IMR-90 (cell line): ENCODE measurements around the gene CCL11. TPM values are rescaled to one million over a fixed set of nuclear protein-coding genes. Genes with fewer than 3 reads are reported as not detected.

Experiments
- ATAC-seq: fragments of 200-7000 bp; cut with Tn5 transposase; 2 replicates; pipeline ENCODE4 v1.9.1; 2020; ENCODE audit warnings: low read depth, mild to moderate bottlenecking, moderate library complexity
- BruUV-seq: library from RNA; stranded (reverse); fragments of 400-500 nt; replicated peaks from 2 replicates; lab custom pipeline; 2021; lab: Mats Ljungman, UMichigan
- CTCF ChIA-PET: fragments of 300-600 bp; formaldehyde crosslinking; extraction: SDS; loops from one replicate; lab custom pipeline; 2021; ENCODE audit warnings: antibody characterized with exemption; lab: Yijun Ruan, JAX
- POLR2A ChIA-PET: fragments of 300-600 bp; sonication (Branson Sonifier 250); formaldehyde crosslinking; loops from one replicate; lab custom pipeline; 2022; ENCODE audit warnings: antibody characterized with exemption; ENCODE audit not compliant: unreplicated experiment; lab: Charles Lee
- DNase-seq: peaks from one replicate; pipeline ENCODE4 v3.0.0; 2013
- H2AFZ ChIP-seq: replicated peaks from 2 replicates; pipeline ENCODE3; 2013; ENCODE audit warnings: low read length, mild to moderate bottlenecking; ENCODE audit not compliant: poor library complexity
- H2AK5ac ChIP-seq: 2 replicates; pipeline ENCODE4 v1.6.1; 2013; ENCODE audit warnings: low read depth, low read length, inconsistent platforms
- H2AK9ac ChIP-seq: replicated peaks from 2 replicates; pipeline ENCODE3; 2013; ENCODE audit warnings: mild to moderate bottlenecking, low read depth, low read length, moderate library complexity; ENCODE audit not compliant: poor library complexity
- H2BK120ac ChIP-seq: 2 replicates; pipeline ENCODE4 v1.6.1; 2013; ENCODE audit warnings: low read depth, low read length, inconsistent platforms
- H2BK15ac ChIP-seq: 3 replicates; pipeline ENCODE4 v1.6.1; 2013; ENCODE audit warnings: low read depth, low read length, inconsistent platforms
- H2BK20ac ChIP-seq: 2 replicates; pipeline ENCODE4 v1.6.1; 2013; ENCODE audit warnings: low read depth, mild to moderate bottlenecking, inconsistent platforms, low read length, moderate library complexity
- H2BK5ac ChIP-seq: 2 replicates; pipeline ENCODE4 v1.6.1; 2013; ENCODE audit warnings: mild to moderate bottlenecking, low read depth, low read length, inconsistent platforms; ENCODE audit not compliant: poor library complexity, severe bottlenecking
- H3K14ac ChIP-seq: replicated peaks from 2 replicates; pipeline ENCODE4 v1.6.1; 2013; ENCODE audit warnings: low read depth, low read length, inconsistent platforms
- H3K18ac ChIP-seq: 2 replicates; pipeline ENCODE4 v1.6.1; 2013; ENCODE audit warnings: low read depth, low read length, control low read depth
- H3K23ac ChIP-seq: 2 replicates; pipeline ENCODE4 v1.6.1; 2013; ENCODE audit warnings: low read depth, low read length, inconsistent platforms
- H3K27ac ChIP-seq: 2 replicates; pipeline ENCODE4 v1.5.1; 2013; ENCODE audit warnings: mild to moderate bottlenecking, control low read depth, low read length; ENCODE audit not compliant: insufficient read depth
- H3K27me3 ChIP-seq: 2 replicates; pipeline ENCODE4 v1.6.1; 2013; ENCODE audit warnings: low read length; ENCODE audit not compliant: control insufficient read depth, insufficient read depth
- H3K36me3 ChIP-seq: 2 replicates; pipeline ENCODE4 v1.6.1; 2013; ENCODE audit warnings: low read length, mixed read lengths; ENCODE audit not compliant: control insufficient read depth, insufficient read depth
- H3K4ac ChIP-seq: 2 replicates; pipeline ENCODE4 v1.6.1; 2013; ENCODE audit warnings: low read depth, low read length, inconsistent platforms
- H3K4me1 ChIP-seq: 2 replicates; pipeline ENCODE4 v1.6.1; 2013; ENCODE audit warnings: low read length, mixed read lengths; ENCODE audit not compliant: control insufficient read depth, insufficient read depth
- H3K4me2 ChIP-seq: 2 replicates; pipeline ENCODE4 v1.6.1; 2013; ENCODE audit warnings: low read depth, mild to moderate bottlenecking, control low read depth, low read length, moderate library complexity
- H3K4me3 ChIP-seq: 2 replicates; pipeline ENCODE4 v1.5.1; 2013; ENCODE audit warnings: low read depth, mild to moderate bottlenecking, control low read depth, low read length, moderate library complexity; ENCODE audit not compliant: insufficient read depth
- H3K56ac ChIP-seq: 2 replicates; pipeline ENCODE4 v1.6.1; 2013; ENCODE audit warnings: low read length, inconsistent platforms; ENCODE audit not compliant: insufficient read depth; ENCODE audit errors: extremely low read depth
- H3K79me1 ChIP-seq, 2 experiments: 2 replicates each; pipeline ENCODE4 v1.6.1; 2013; ENCODE audit warnings: low read length in 2 of 2, inconsistent platforms in 1 of 2, low read depth in 1 of 2
- H3K9ac ChIP-seq: 2 replicates; pipeline ENCODE4 v1.6.1; 2013; ENCODE audit warnings: low read depth, low read length, control low read depth
- H3K9me1 ChIP-seq: 2 replicates; pipeline ENCODE4 v1.6.1; 2013; ENCODE audit warnings: low read length, inconsistent platforms; ENCODE audit not compliant: insufficient read depth
- H3K9me3 ChIP-seq: 2 replicates; pipeline ENCODE4 v1.6.1; 2013; ENCODE audit warnings: low read length; ENCODE audit not compliant: control insufficient read depth, insufficient read depth
- H4K20me1 ChIP-seq: 2 replicates; pipeline ENCODE4 v1.6.1; 2013; ENCODE audit warnings: low read length, inconsistent platforms; ENCODE audit not compliant: insufficient read depth
- H4K5ac ChIP-seq: 2 replicates; pipeline ENCODE4 v1.6.1; 2013; ENCODE audit warnings: mild to moderate bottlenecking, low read depth, low read length, control low read depth
- H4K8ac ChIP-seq, 2 experiments: 2 replicates each; pipeline ENCODE4 v1.6.1; 2013; ENCODE audit warnings: low read depth in 2 of 2, low read length in 2 of 2, control low read depth in 1 of 2, inconsistent platforms in 1 of 2
- H4K91ac ChIP-seq: 2 replicates; pipeline ENCODE4 v1.6.1; 2013; ENCODE audit warnings: low read depth, low read length, inconsistent platforms; ENCODE audit not compliant: insufficient read depth
- BHLHE40 ChIP-seq: fragments of 150-350 bp; IDR thresholded peaks from 2 replicates; pipeline ENCODE4 v1.6.1; 2016; ENCODE audit warnings: mild to moderate bottlenecking, low read depth, low read length
- CEBPB ChIP-seq: IDR thresholded peaks from 2 replicates; pipeline ENCODE4 v1.6.1; 2012; ENCODE audit warnings: low read depth, low read length, improper control_type of control experiment
- CTCF ChIP-seq: conservative IDR thresholded peaks from 2 replicates; pipeline ENCODE4 v1.5.1; 2012; ENCODE audit warnings: mild to moderate bottlenecking, low read depth, low read length, improper control_type of control experiment
- ELK1 ChIP-seq: fragments of 150-350 bp; IDR thresholded peaks from 2 replicates; pipeline ENCODE4 v1.6.1; 2016; ENCODE audit warnings: low read depth, mild to moderate bottlenecking, low read length, moderate library complexity, borderline replicate concordance
- FOS ChIP-seq: fragments of 150-350 bp; IDR thresholded peaks from 2 replicates; pipeline ENCODE4 v1.6.1; 2016; ENCODE audit warnings: low read depth, low read length
- MAFK ChIP-seq: IDR thresholded peaks from 2 replicates; pipeline ENCODE4 v1.6.1; 2012; ENCODE audit warnings: low read depth, low read length, improper control_type of control experiment
- MAZ ChIP-seq: IDR thresholded peaks from 2 replicates; pipeline ENCODE4 v1.6.1; 2012; ENCODE audit warnings: low read depth, mild to moderate bottlenecking, low read length, improper control_type of control experiment, moderate library complexity, borderline replicate concordance
- NFE2L2 ChIP-seq: fragments of 150-350 bp; IDR thresholded peaks from 2 replicates; pipeline ENCODE4 v1.6.1; 2016; ENCODE audit warnings: low read depth, mild to moderate bottlenecking, low read length
- POLR2A ChIP-seq: IDR thresholded peaks from 2 replicates; pipeline ENCODE4 v1.6.1; 2012; ENCODE audit warnings: mild to moderate bottlenecking, low read depth, low read length
- RCOR1 ChIP-seq: IDR thresholded peaks from 2 replicates; pipeline ENCODE4 v1.6.1; 2012; ENCODE audit warnings: mild to moderate bottlenecking, low read length, improper control_type of control experiment; ENCODE audit not compliant: insufficient replicate concordance
- SMC3 ChIP-seq: fragments of 150-350 bp; IDR thresholded peaks from 2 replicates; pipeline ENCODE4 v1.6.1; 2016; ENCODE audit warnings: low read depth, mild to moderate bottlenecking, antibody characterized with exemption, low read length, moderate library complexity
- WGBS, 2 experiments: methylation state at CpG; one replicate each; pipeline versions ENCODE4 v1.1.5 to v1.1.7; 2013; ENCODE audit warnings: missing lambda C conversion rate in 2 of 2; ENCODE audit not compliant: insufficient read length in 1 of 2; ENCODE audit errors: extremely low coverage in 2 of 2; 5-methylcytosine and 5-hydroxymethylcytosine counted together
- dilution Hi-C: fragments of 300-500 bp; cut with HindIII; formaldehyde crosslinking; loops from one replicate; pipeline ENCODE4 v1.14.3; 2018; ENCODE audit warnings: low sequenced_read_pairs; ENCODE audit not compliant: unreplicated experiment
- in situ Hi-C: fragments of 300-500 bp; cut with MboI; formaldehyde crosslinking; loops from 3 replicates; pipeline ENCODE4 v1.14.3; 2019; ENCODE audit warnings: low sequenced_read_pairs, inconsistent platforms, mixed read lengths
- intact Hi-C: fragments of 100-400 bp; cut with micrococcal nuclease; formaldehyde crosslinking; loops from 2 replicates; pipeline ENCODE4 v1.10.0; 2022
- polyA plus RNA-seq, 3 experiments: library from polyadenylated mRNA; depleted of rRNA; stranded (reverse); fragments of >200 nt; gene quantifications; 2 replicates each; pipeline ENCODE4 v1.2.3, GENCODE V29; 2012; ENCODE audit warnings: low replicate concordance in 1 of 3
- total RNA-seq: library from RNA; depleted of rRNA; stranded (reverse); fragments of >200 nt; gene quantifications from 2 replicates; pipeline ENCODE4 v1.2.3, GENCODE V29; 2012
- TF ChIP-seq, protein P1 (sequence below): fragments of 150-350 bp; IDR thresholded peaks from 2 replicates; pipeline ENCODE4 v1.6.1; 2017; ENCODE audit warnings: mild to moderate bottlenecking, antibody characterized with exemption, low read length, low read depth

CCL11 gene
- total and polyA plus RNA-seq, 2 of the 4 experiments (the other 2 are of a cell fraction): not detected

DNA sequence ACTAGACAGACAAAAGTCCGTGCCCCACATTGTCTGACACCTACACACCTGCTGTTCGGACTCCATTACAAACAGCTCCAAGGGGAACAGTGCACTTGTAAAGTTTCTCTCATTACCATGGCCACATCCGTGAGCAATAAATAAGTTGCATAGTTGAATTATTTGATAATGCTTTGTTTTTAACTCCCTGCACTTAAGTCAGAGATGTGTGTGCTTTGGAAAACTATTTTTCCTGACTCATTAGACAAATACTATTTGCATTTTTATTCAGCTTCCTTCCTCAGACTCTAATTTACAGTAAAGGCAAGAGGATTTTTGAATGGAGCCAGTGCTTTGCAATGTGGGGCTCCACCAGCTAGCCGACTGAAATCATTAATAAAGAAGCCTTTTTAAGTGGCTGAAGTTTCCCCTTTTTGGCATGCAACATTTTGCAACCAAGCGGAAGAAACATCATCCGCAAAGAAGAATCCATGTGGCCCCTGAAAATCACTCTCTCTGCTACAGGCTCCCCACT lies 37.0 kb upstream of the CCL11 start:
- peak overlapping the region; percentile 95 for H4K91ac ChIP-seq
- H2AK9ac ChIP-seq: no peak overlapping the region
- dilution Hi-C loops (no loop called here), in situ Hi-C loops (loop anchor here (5.0 kb wide), 1 partner anchor 59 kb away; no protein-coding TSS in a partner anchor), intact Hi-C loops (no loop called here)
- H4K20me1 ChIP-seq: no peaks in the 10 kb centered on the region
- H3K9ac ChIP-seq: no peak overlapping the region
- peaks cover 43% of the 10 kb centered on the region for H3K4me1 ChIP-seq
- ATAC-seq (peak; percentile 54), DNase-seq (peak; percentile 92)
- peak overlapping the region; percentile 83 to 96 for H4K8ac ChIP-seq
- no peak overlapping the region for H2AFZ ChIP-seq
- peak overlapping the region; percentile 42; the same call in 1 of the 2 replicates for H3K56ac ChIP-seq
- no peaks in the 10 kb centered on the region for H3K27me3 ChIP-seq
- H3K14ac ChIP-seq: peak overlapping the region; percentile 73; the same call in 1 of the 2 replicates
- no peaks in the 10 kb centered on the region for H3K36me3 ChIP-seq
- no CpG with 5 or more reads among the region's 6 CpGs for WGBS, 2 experiments
- peaks cover 23% of the 10 kb centered on the region for H3K9me1 ChIP-seq
- peak overlapping the region; percentile 77 for H3K4ac ChIP-seq
- H3K4me2 ChIP-seq: 0 out of 2 replicates have a peak overlapping the region, but pooled peaks have one; percentile 25
- H3K27ac ChIP-seq: peak overlapping the region; percentile 83
- H2BK120ac ChIP-seq: peak overlapping the region; percentile 94
- no peaks in the 10 kb centered on the region for H3K79me1 ChIP-seq
- H2AK5ac ChIP-seq: peak overlapping the region; percentile 23; the same call in 1 of the 2 replicates
- peak overlapping the region; percentile 91; the same call in 2 of the 3 replicates for H2BK15ac ChIP-seq
- H3K4me3 ChIP-seq: no peak overlapping the region
- BruUV-seq: no TSS peak
- TF ChIP-seq SMC3 (no peak), NFE2L2 (no peak), MAZ (0 out of 2 replicates have a peak, but pooled peaks have one; percentile 3), RCOR1 (peak; percentile 70), FOS (peak; percentile 52; the same call in 1 of the 2 replicates), MAFK (no peak), CEBPB (peak; percentile 11), ELK1 (no peak), POLR2A (no peak), CTCF (no peak), BHLHE40 (peak; percentile 23; the same call in 1 of the 2 replicates)
- TF ChIP-seq, protein P1, sequence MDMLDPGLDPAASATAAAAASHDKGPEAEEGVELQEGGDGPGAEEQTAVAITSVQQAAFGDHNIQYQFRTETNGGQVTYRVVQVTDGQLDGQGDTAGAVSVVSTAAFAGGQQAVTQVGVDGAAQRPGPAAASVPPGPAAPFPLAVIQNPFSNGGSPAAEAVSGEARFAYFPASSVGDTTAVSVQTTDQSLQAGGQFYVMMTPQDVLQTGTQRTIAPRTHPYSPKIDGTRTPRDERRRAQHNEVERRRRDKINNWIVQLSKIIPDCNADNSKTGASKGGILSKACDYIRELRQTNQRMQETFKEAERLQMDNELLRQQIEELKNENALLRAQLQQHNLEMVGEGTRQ: no peak
- H3K23ac ChIP-seq: peak overlapping the region; percentile 46; the same call in 1 of the 2 replicates
- H2BK20ac ChIP-seq: peak overlapping the region; percentile 85
- peak overlapping the region; percentile 86; the same call in 1 of the 2 replicates for H3K18ac ChIP-seq
- ChIA-PET POLR2A (no interaction called here), CTCF (interaction anchor here (0.8 to 1.4 kb wide), 2 partner anchors 58 to 77 kb away, joined by 3 read pairs; no protein-coding TSS in a partner anchor)
- peak overlapping the region; percentile 77 for H2BK5ac ChIP-seq
- H3K9me3 ChIP-seq: no peaks in the 10 kb centered on the region
- H4K5ac ChIP-seq: peak overlapping the region; percentile 3; the same call in 1 of the 2 replicates
